ENCODE results near the gene PFN1. TPM values are rescaled to one million over a fixed set of nuclear protein-coding genes. Genes with fewer than 3 reads are reported as not detected.

The PFN1 gene
- total RNA-seq, 3 donors from 2014 or later: 605 to 825 (median 723) TPM

DNA sequence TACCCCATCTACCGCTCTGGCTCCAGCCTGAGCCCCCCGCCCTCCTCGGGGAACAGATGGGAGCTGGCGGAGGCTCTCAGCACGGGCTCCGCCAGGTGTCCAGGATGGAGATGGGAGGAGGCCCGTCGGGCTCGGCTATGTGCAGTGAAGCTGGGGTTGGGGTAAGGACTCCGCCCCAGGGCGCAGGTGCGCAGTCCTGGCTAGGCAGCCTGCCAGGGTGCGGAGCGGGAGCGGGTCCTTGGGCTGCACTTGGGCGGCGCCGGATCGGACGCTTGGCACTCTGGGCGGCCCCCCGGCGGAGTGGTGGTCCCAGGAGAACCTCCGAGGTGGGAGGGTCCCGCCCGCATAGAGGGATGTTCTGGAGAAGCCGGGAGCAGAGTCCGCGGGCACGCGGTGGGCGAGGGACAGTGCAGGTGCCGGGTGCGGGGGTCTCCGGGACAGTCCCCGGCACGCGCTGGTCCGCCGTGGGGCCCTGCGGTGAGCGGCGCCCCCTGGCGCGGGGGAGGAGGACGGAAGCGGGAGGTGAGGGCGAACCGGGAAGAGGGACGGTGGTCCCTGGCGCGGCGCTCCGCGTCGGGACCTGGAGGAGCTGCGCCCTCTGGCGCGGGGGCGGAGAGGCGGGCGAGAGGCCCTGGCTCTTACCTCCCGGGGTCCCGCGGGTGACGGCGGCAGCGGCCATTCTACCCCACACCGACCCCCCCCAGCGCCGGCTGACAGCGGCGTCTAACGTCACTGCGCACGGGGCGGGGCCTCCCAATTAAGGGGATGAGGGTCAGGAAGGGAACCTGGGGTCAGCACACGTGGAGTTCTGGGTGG lies 38.8 kb upstream of the PFN1 start, which contains the start of gene CAMTA2:
CAMTA2 (minus strand) TSS at position 725 of the 816 bp plus-strand sequence. CDS start 1,453 bp downstream, outside the sequence.
- ATAC-seq (peak; percentile 89), DNase-seq (peak; percentile 94 to 96 (median 94))
- H3K4me1 ChIP-seq (ENCODE audit: low read depth): peaks cover 23% of the 10 kb centered on the region
- intact Hi-C loops (cut with DNase I, micrococcal nuclease): loop anchor here in 1 of 2 donors (10.0 kb wide), 1 partner anchor 78 kb away; no protein-coding TSS in a partner anchor
- TF ChIP-seq, protein P1, sequence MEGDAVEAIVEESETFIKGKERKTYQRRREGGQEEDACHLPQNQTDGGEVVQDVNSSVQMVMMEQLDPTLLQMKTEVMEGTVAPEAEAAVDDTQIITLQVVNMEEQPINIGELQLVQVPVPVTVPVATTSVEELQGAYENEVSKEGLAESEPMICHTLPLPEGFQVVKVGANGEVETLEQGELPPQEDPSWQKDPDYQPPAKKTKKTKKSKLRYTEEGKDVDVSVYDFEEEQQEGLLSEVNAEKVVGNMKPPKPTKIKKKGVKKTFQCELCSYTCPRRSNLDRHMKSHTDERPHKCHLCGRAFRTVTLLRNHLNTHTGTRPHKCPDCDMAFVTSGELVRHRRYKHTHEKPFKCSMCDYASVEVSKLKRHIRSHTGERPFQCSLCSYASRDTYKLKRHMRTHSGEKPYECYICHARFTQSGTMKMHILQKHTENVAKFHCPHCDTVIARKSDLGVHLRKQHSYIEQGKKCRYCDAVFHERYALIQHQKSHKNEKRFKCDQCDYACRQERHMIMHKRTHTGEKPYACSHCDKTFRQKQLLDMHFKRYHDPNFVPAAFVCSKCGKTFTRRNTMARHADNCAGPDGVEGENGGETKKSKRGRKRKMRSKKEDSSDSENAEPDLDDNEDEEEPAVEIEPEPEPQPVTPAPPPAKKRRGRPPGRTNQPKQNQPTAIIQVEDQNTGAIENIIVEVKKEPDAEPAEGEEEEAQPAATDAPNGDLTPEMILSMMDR (IDR thresholded peaks at IDR 0.05): peak; percentile 70
- no peaks in the 10 kb centered on the region for H3K9me3 ChIP-seq
- H3K4me3 ChIP-seq: peak within 1 kb of the TSS; percentile 71
- H3K36me3 ChIP-seq (ENCODE audit: low read depth): no peaks in the 10 kb centered on the region

DNA sequence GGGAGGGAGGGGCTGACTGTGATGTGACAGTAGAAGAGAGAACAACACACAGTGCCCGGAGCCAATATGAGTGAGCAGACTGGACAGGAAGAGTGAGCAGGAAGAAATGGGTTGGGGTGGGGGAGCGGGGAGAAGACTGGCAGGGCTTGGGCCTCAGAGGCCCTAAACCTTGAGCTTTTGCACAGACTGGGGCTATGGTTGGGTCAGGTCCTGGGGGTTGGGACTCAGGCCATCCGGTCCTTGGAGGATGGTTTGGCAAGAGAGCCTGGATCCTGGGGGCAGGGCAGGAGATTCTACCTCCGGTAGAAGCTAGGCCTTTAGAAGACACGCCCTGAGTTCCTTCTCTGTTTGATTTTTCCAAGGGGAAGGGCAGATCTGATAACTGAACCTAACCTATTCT lies 38.1 kb upstream of the PFN1 start:
- peak overlapping the region; percentile 71 for H3K4me3 ChIP-seq
- peak; percentile 40 to 68 (median 58) for DNase-seq
- ATAC-seq: peak; percentile 55
- no peaks in the 10 kb centered on the region for H3K36me3 ChIP-seq (ENCODE audit: low read depth)
- H3K4me1 ChIP-seq (ENCODE audit: low read depth): peaks cover 23% of the 10 kb centered on the region
- TF ChIP-seq, protein P1 (IDR thresholded peaks at IDR 0.05): no peak
- no peaks in the 10 kb centered on the region for H3K9me3 ChIP-seq
- intact Hi-C loops (cut with DNase I, micrococcal nuclease): loop anchor here in 1 of 2 donors (10.0 kb wide), 1 partner anchor 78 kb away; no protein-coding TSS in a partner anchor

DNA sequence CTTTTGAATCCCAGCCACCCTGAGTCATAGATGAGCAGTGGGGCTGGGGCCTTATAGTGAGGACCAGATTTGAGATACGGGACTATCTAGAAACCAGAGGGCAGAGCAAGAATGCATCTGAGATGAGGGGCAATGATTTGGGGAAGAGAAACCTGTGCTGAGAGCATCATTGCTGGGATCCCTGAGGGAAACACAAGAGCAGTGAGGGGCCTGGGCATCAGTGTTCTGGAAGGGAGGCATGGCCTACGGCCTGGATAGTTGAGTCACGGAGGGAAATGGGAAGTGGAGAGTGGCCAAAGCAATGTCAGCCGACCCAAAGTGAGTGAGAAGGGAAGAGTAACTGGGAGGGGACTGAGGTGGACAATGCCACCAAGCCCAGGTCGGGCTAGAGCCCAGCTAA lies 34.0 kb upstream of the PFN1 start:
- Histone ChIP-seq H3K36me3 (ENCODE audit: low read depth) (no peaks in the 10 kb centered on the region), H3K4me3 (no peak overlapping the region), H3K4me1 (ENCODE audit: low read depth) (peaks cover 12% of the 10 kb centered on the region), H3K9me3 (no peaks in the 10 kb centered on the region)
- TF ChIP-seq, protein P1 (IDR thresholded peaks at IDR 0.05): no peak
- no peak for DNase-seq
- ATAC-seq: no peak
- intact Hi-C loops (cut with DNase I, micrococcal nuclease): loop anchor here in 1 of 2 donors (10.0 kb wide), 1 partner anchor 82 kb away; no protein-coding TSS in a partner anchor

DNA sequence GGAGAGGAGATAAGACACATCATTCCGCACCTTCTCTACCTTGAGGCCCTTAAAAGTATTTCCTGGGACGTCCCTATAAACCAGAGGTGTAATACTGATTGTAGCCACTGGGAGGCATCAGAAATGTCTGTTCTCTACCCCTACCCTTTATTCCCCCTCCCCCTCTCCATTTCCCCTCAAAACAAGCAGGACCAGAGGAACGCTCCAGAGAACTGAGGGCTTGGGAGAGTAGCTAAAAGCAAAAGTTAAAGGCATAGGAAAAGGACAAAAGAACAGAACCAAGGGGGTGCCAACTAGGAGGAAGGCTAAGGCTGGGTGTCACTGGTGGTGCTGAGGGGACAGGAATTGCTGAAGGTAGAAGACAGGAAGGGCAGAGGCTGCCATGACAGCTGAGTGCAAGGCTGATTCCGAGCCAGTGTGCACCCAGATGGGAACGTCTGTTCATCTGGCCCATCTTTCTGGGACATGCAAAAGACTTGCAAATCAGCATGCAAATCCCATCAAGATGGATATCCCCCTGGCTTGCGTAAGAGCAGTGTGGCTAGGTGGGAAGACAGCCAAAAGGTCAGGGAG lies 32.4 kb upstream of the PFN1 start:
- intact Hi-C loops (cut with DNase I, micrococcal nuclease): loop anchor here in 1 of 2 donors (10.0 kb wide), 1 partner anchor 84 kb away; no protein-coding TSS in a partner anchor
- peaks cover under 1% of the 10 kb centered on the region for H3K4me1 ChIP-seq (ENCODE audit: low read depth)
- H3K36me3 ChIP-seq (ENCODE audit: low read depth): no peaks in the 10 kb centered on the region
- peak in 1 of 3 donors; percentile 82 for DNase-seq
- H3K4me3 ChIP-seq: no peak overlapping the region
- TF ChIP-seq, protein P1 (IDR thresholded peaks at IDR 0.05): no peak
- H3K9me3 ChIP-seq: no peaks in the 10 kb centered on the region
- ATAC-seq: peak; percentile 82

DNA sequence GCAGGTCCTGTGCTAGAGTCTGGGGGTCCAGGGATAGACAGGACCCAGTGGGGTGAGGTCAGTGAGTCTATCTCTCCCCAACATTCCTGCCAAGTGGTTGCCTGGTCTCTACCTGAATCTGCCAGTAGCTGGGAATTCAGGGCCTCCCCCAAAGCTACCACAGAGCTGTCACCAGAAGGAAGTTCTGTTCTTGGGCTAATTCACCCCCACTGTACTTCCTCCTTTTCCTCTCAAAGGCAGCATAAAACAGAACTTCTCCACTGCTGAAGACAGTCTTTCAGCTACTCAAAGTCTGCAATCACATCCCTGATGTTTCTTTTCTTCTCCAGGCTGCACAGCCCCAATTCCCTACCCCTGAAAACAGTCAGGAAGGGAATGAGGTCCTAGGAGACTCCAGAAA lies 30.4 kb upstream of the PFN1 start:
- intact Hi-C loops (cut with DNase I, micrococcal nuclease): no loop called here
- DNase-seq (no peak), ATAC-seq (peak; percentile 27)
- Histone ChIP-seq H3K4me1 (ENCODE audit: low read depth) (no peaks in the 10 kb centered on the region), H3K4me3 (no peak overlapping the region), H3K36me3 (ENCODE audit: low read depth) (peaks cover 1% of the 10 kb centered on the region), H3K9me3 (no peaks in the 10 kb centered on the region)
- TF ChIP-seq, protein P1 (IDR thresholded peaks at IDR 0.05): no peak
